ENCODE measurements around the gene CNKSR1.
A peak's percentile ranks its signal among the peaks of the same experiment; 100 is the strongest.

The CNKSR1 gene

GRCh38 chr1:26189331-26189730 lies 12.0 kb downstream of the CNKSR1 start:
- Histone ChIP-seq H3K18ac (ENCODE audit: low read depth in 1 of 2, low read length in 2 of 2) (no peak overlapping the region), H2AFZ (ENCODE audit: low read depth, low read length) (no peak overlapping the region), H3K4me3 (ENCODE audit: insufficient read depth in 1 of 2, low read depth in 1 of 2, low read length in 2 of 2) (no peak overlapping the region), H3K23ac (ENCODE audit: low read length in 2 of 2) (no peak overlapping the region), H3K27ac (ENCODE audit: low read length, poor library complexity, severe bottlenecking) (no peak overlapping the region), H2BK5ac (ENCODE audit: low read depth, low read length, poor library complexity, severe bottlenecking) (no peak overlapping the region), H3K9me3 (ENCODE audit: control insufficient read depth, low read length) (no peaks in the 10 kb centered on the region), H3K4me1 (ENCODE audit: control insufficient read depth, insufficient read depth, low read depth, low read length) (no peaks in the 10 kb centered on the region), H4K91ac (ENCODE audit: low read length) (no peak overlapping the region), H2BK12ac (ENCODE audit: low read length in 2 of 2) (no peak overlapping the region), H2AK5ac (ENCODE audit: low read length, severe bottlenecking) (no peak overlapping the region), H3K36me3 (ENCODE audit: control insufficient read depth in 1 of 2, insufficient read depth in 2 of 2, low read depth in 1 of 2, low read length in 2 of 2) (no peaks in the 10 kb centered on the region), H4K8ac (ENCODE audit: low read length) (no peak overlapping the region), H2BK120ac (ENCODE audit: low read depth, low read length) (no peak overlapping the region), H3K14ac (ENCODE audit: low read length in 2 of 2) (no peak overlapping the region), H3K4ac (ENCODE audit: low read depth in 1 of 2, low read length in 2 of 2) (no peak overlapping the region), H3K27me3 (ENCODE audit: control insufficient read depth in 1 of 2, insufficient read depth in 1 of 2, low read length in 2 of 2) (peaks cover 26 to 47% of the 10 kb centered on the region in 2 experiments), H3K4me2 (ENCODE audit: low read length, poor library complexity, severe bottlenecking) (no peak overlapping the region), H3K9ac (ENCODE audit: low read length) (no peak overlapping the region), H2BK15ac (ENCODE audit: low read depth, poor library complexity, severe bottlenecking) (no peak overlapping the region), H3K79me1 (replicated peaks; ENCODE audit: low read length, poor library complexity, severe bottlenecking) (no peaks in the 10 kb centered on the region)
- no peak for DNase-seq
- WGBS = 72% methylated on average over 6 of the region's 6 CpGs

- Histone ChIP-seq H2AFZ (ENCODE audit: low read depth, low read length) (no peak overlapping the region), H2BK15ac (ENCODE audit: low read depth, poor library complexity, severe bottlenecking) (no peak overlapping the region), H3K23ac (ENCODE audit: low read length in 2 of 2) (no peak overlapping the region), H4K8ac (ENCODE audit: low read length) (no peak overlapping the region), H4K91ac (ENCODE audit: low read length) (no peak overlapping the region), H3K4me3 (ENCODE audit: insufficient read depth in 1 of 2, low read depth in 1 of 2, low read length in 2 of 2) (no peak overlapping the region), H3K14ac (ENCODE audit: low read length in 2 of 2) (no peak overlapping the region), H3K79me1 (replicated peaks; ENCODE audit: low read length, poor library complexity, severe bottlenecking) (no peaks in the 10 kb centered on the region), H3K9ac (ENCODE audit: low read length) (no peak overlapping the region), H2BK120ac (ENCODE audit: low read depth, low read length) (no peak overlapping the region), H3K4ac (ENCODE audit: low read depth in 1 of 2, low read length in 2 of 2) (no peak overlapping the region), H3K4me1 (ENCODE audit: control insufficient read depth, insufficient read depth, low read depth, low read length) (no peaks in the 10 kb centered on the region), H3K18ac (ENCODE audit: low read depth in 1 of 2, low read length in 2 of 2) (no peak overlapping the region), H2BK12ac (ENCODE audit: low read length in 2 of 2) (no peak overlapping the region), H3K27ac (ENCODE audit: low read length, poor library complexity, severe bottlenecking) (no peak overlapping the region), H3K36me3 (ENCODE audit: control insufficient read depth in 1 of 2, insufficient read depth in 2 of 2, low read depth in 1 of 2, low read length in 2 of 2) (no peaks in the 10 kb centered on the region), H2AK5ac (ENCODE audit: low read length, severe bottlenecking) (no peak overlapping the region), H2BK5ac (ENCODE audit: low read depth, low read length, poor library complexity, severe bottlenecking) (no peak overlapping the region), H3K9me3 (ENCODE audit: control insufficient read depth, low read length) (no peaks in the 10 kb centered on the region), H3K4me2 (ENCODE audit: low read length, poor library complexity, severe bottlenecking) (no peak overlapping the region), H3K27me3 (ENCODE audit: control insufficient read depth in 1 of 2, insufficient read depth in 1 of 2, low read length in 2 of 2) (peaks cover 30 to 47% of the 10 kb centered on the region in 2 experiments)
- no peak for DNase-seq
- 77% methylated on average over 5 of the region's 7 CpGs for WGBS
Observed at GRCh38 chr1:26189751-26190275, 12.5 kb downstream of the CNKSR1 start.

GRCh38 chr1:26190373-26190987 lies 13.2 kb downstream of the CNKSR1 start, which contains the start of gene CATSPER4:
CATSPER4 (plus strand) TSS chr1:26190602; CDS start chr1:26190628, 26 bp downstream.
- no peak within 1 kb of the TSS for H4K91ac ChIP-seq (ENCODE audit: low read length)
- no peak within 1 kb of the TSS for H2BK12ac ChIP-seq (ENCODE audit: low read length in 2 of 2)
- no peaks in the 10 kb centered on the region for H3K36me3 ChIP-seq (ENCODE audit: control insufficient read depth in 1 of 2, insufficient read depth in 2 of 2, low read depth in 1 of 2, low read length in 2 of 2)
- no peaks in the 10 kb centered on the region for H3K9me3 ChIP-seq (ENCODE audit: control insufficient read depth, low read length)
- 33% methylated on average over 16 of the region's 16 CpGs for WGBS
- no peak within 1 kb of the TSS for H3K9ac ChIP-seq (ENCODE audit: low read length)
- no peak within 1 kb of the TSS for H2BK120ac ChIP-seq (ENCODE audit: low read depth, low read length)
- peak; percentile 10 for DNase-seq
- no peak within 1 kb of the TSS for H3K23ac ChIP-seq (ENCODE audit: low read length in 2 of 2)
- H2BK15ac ChIP-seq (ENCODE audit: low read depth, poor library complexity, severe bottlenecking) = no peak within 1 kb of the TSS
- no peaks in the 10 kb centered on the region for H3K4me1 ChIP-seq (ENCODE audit: control insufficient read depth, insufficient read depth, low read depth, low read length)
- peaks cover 30 to 51% of the 10 kb centered on the region in 2 experiments for H3K27me3 ChIP-seq (ENCODE audit: control insufficient read depth in 1 of 2, insufficient read depth in 1 of 2, low read length in 2 of 2)
- H3K18ac ChIP-seq (ENCODE audit: low read depth in 1 of 2, low read length in 2 of 2) = no peak within 1 kb of the TSS
- no peak within 1 kb of the TSS for H3K27ac ChIP-seq (ENCODE audit: low read length, poor library complexity, severe bottlenecking)
- H3K4me3 ChIP-seq (ENCODE audit: insufficient read depth in 1 of 2, low read depth in 1 of 2, low read length in 2 of 2) = no peak within 1 kb of the TSS
- no peak within 1 kb of the TSS for H2AK5ac ChIP-seq (ENCODE audit: low read length, severe bottlenecking)
- no peak within 1 kb of the TSS for H4K8ac ChIP-seq (ENCODE audit: low read length)
- H3K79me1 ChIP-seq (replicated peaks; ENCODE audit: low read length, poor library complexity, severe bottlenecking) = no peaks in the 10 kb centered on the region
- H2AFZ ChIP-seq (ENCODE audit: low read depth, low read length) = no peak within 1 kb of the TSS
- no peak within 1 kb of the TSS for H3K4ac ChIP-seq (ENCODE audit: low read depth in 1 of 2, low read length in 2 of 2)
- H2BK5ac ChIP-seq (ENCODE audit: low read depth, low read length, poor library complexity, severe bottlenecking) = no peak within 1 kb of the TSS
- H3K4me2 ChIP-seq (ENCODE audit: low read length, poor library complexity, severe bottlenecking) = no peak within 1 kb of the TSS
- no peak within 1 kb of the TSS for H3K14ac ChIP-seq (ENCODE audit: low read length in 2 of 2)

GRCh38 chr1:26191739-26192138 lies 14.4 kb downstream of the CNKSR1 start:
- Histone ChIP-seq H3K9ac (ENCODE audit: low read length) (no peak overlapping the region), H3K79me1 (replicated peaks; ENCODE audit: low read length, poor library complexity, severe bottlenecking) (no peaks in the 10 kb centered on the region), H2BK12ac (ENCODE audit: low read length in 2 of 2) (no peak overlapping the region), H4K91ac (ENCODE audit: low read length) (no peak overlapping the region), H3K23ac (ENCODE audit: low read length in 2 of 2) (no peak overlapping the region), H4K8ac (ENCODE audit: low read length) (no peak overlapping the region), H2BK120ac (ENCODE audit: low read depth, low read length) (no peak overlapping the region), H2BK15ac (ENCODE audit: low read depth, poor library complexity, severe bottlenecking) (no peak overlapping the region), H3K4me1 (ENCODE audit: control insufficient read depth, insufficient read depth, low read depth, low read length) (no peaks in the 10 kb centered on the region), H3K4me2 (ENCODE audit: low read length, poor library complexity, severe bottlenecking) (no peak overlapping the region), H3K18ac (ENCODE audit: low read depth in 1 of 2, low read length in 2 of 2) (no peak overlapping the region), H2AFZ (ENCODE audit: low read depth, low read length) (no peak overlapping the region), H3K36me3 (ENCODE audit: control insufficient read depth in 1 of 2, insufficient read depth in 2 of 2, low read depth in 1 of 2, low read length in 2 of 2) (no peaks in the 10 kb centered on the region), H3K9me3 (ENCODE audit: control insufficient read depth, low read length) (no peaks in the 10 kb centered on the region), H2AK5ac (ENCODE audit: low read length, severe bottlenecking) (no peak overlapping the region), H3K4me3 (ENCODE audit: insufficient read depth in 1 of 2, low read depth in 1 of 2, low read length in 2 of 2) (no peak overlapping the region), H3K27ac (ENCODE audit: low read length, poor library complexity, severe bottlenecking) (no peak overlapping the region), H3K27me3 (ENCODE audit: control insufficient read depth in 1 of 2, insufficient read depth in 1 of 2, low read length in 2 of 2) (peaks cover 30 to 49% of the 10 kb centered on the region in 2 experiments), H3K14ac (ENCODE audit: low read length in 2 of 2) (no peak overlapping the region), H3K4ac (ENCODE audit: low read depth in 1 of 2, low read length in 2 of 2) (no peak overlapping the region), H2BK5ac (ENCODE audit: low read depth, low read length, poor library complexity, severe bottlenecking) (no peak overlapping the region)
- no peak for DNase-seq
- WGBS = 54% methylated on average over 3 of the region's 3 CpGs
